H1 (cell line): ENCODE data around the gene RFX3. TPM values are rescaled to one million over a fixed set of nuclear protein-coding genes. Genes with fewer than 3 reads are reported as not detected.
A peak's percentile ranks its signal among the peaks of the same experiment; 100 is the strongest.

Source experiments
- CTCF ChIA-PET: fragments of 300-600 bp; sonication (Branson Sonifier 250); formaldehyde crosslinking; loops from one replicate; lab custom pipeline; 2021; ENCODE audit not compliant: partially characterized antibody; lab: Charles Lee
- POLR2A ChIA-PET: fragments of 300-600 bp; sonication (Branson Sonifier 250); formaldehyde crosslinking; loops from one replicate; lab custom pipeline; 2021; ENCODE audit warnings: inconsistent platforms; ENCODE audit not compliant: partially characterized antibody; lab: Charles Lee
- DNase-seq, 2 experiments: peaks; one replicate each; pipeline versions ENCODE4 v3.0.0 to v3.0.0-alpha.2; 2010 to 2022; ENCODE audit warnings: low spot score in 2 of 2, low read depth in 1 of 2, mixed read lengths in 1 of 2
- FAIRE-seq: peaks from 2 replicates; lab custom pipeline; 2011; peaks lifted over from hg19 to GRCh38; lab: Jason Lieb, UNC
- H2AFZ ChIP-seq: 2 replicates; pipeline ENCODE4 v1.8.1; 2012; ENCODE audit warnings: low read length, inconsistent platforms
- H2AK5ac ChIP-seq: 2 replicates; pipeline ENCODE4 v1.6.1; 2013; ENCODE audit warnings: low read depth, low read length
- H2BK120ac ChIP-seq: replicated peaks from 2 replicates; pipeline ENCODE3; 2013; ENCODE audit warnings: low read depth, low read length, inconsistent platforms
- H2BK12ac ChIP-seq: 2 replicates; pipeline ENCODE4 v1.6.1; 2013; ENCODE audit warnings: low read depth, low read length
- H2BK15ac ChIP-seq: 2 replicates; pipeline ENCODE4 v1.6.1; 2013; ENCODE audit warnings: low read length
- H2BK20ac ChIP-seq: 2 replicates; pipeline ENCODE4 v1.6.1; 2013; ENCODE audit warnings: low read length
- H2BK5ac ChIP-seq: 2 replicates; pipeline ENCODE4 v1.6.1; 2013; ENCODE audit warnings: low read depth, low read length
- H3K14ac ChIP-seq: 2 replicates; pipeline ENCODE4 v1.6.1; 2013; ENCODE audit warnings: inconsistent platforms; ENCODE audit not compliant: insufficient read length
- H3K18ac ChIP-seq: 2 replicates; pipeline ENCODE4 v1.6.1; 2013; ENCODE audit warnings: low read length; ENCODE audit errors: extremely low read depth
- H3K23ac ChIP-seq: 2 replicates; pipeline ENCODE4 v1.6.1; 2013; ENCODE audit warnings: inconsistent platforms; ENCODE audit not compliant: insufficient read length
- H3K23me2 ChIP-seq: 2 replicates; pipeline ENCODE4 v1.6.1; 2013; ENCODE audit warnings: low read depth, low read length
- H3K27ac ChIP-seq: 2 replicates; pipeline ENCODE4 v1.6.1; 2011; ENCODE audit warnings: low read depth, low read length, inconsistent platforms
- H3K27me3 ChIP-seq, 4 experiments: replicated peaks in 1 of 4; 1 replicate in 1 of 4; 2 replicates in 3 of 4; pipeline versions ENCODE4 v1.6.1 to v1.8.1; 2011 to 2013; ENCODE audit warnings: low read length in 3 of 4, mild to moderate bottlenecking in 3 of 4, inconsistent platforms in 2 of 4, mixed read lengths in 2 of 4, moderate library complexity in 1 of 4; ENCODE audit not compliant: control insufficient read depth in 3 of 4, insufficient read depth in 3 of 4; ENCODE audit errors: extremely low read depth in 1 of 4
- H3K36me3 ChIP-seq, 4 experiments: 2 replicates each; pipeline versions ENCODE4 v1.6.1 to v1.8.1; 2011 to 2013; ENCODE audit warnings: mild to moderate bottlenecking in 4 of 4, low read length in 3 of 4, moderate library complexity in 2 of 4, control low read depth in 1 of 4, inconsistent platforms in 1 of 4; ENCODE audit not compliant: insufficient read depth in 4 of 4, control insufficient read depth in 2 of 4
- H3K4ac ChIP-seq: replicated peaks from 2 replicates; pipeline ENCODE3; 2013; ENCODE audit warnings: low read length, low read depth, mixed read lengths, inconsistent platforms; ENCODE audit not compliant: insufficient read length
- H3K4me1 ChIP-seq, 4 experiments: replicated peaks in 1 of 4; 1 replicate in 1 of 4; 2 replicates in 3 of 4; pipeline versions ENCODE4 v1.6.1 to v1.8.1; 2011 to 2013; ENCODE audit warnings: low read length in 3 of 4, inconsistent platforms in 2 of 4, mixed read lengths in 1 of 4; ENCODE audit not compliant: insufficient read depth in 4 of 4, control insufficient read depth in 3 of 4
- H3K4me2 ChIP-seq, 2 experiments: 2 replicates each; pipeline versions ENCODE4 v1.6.1 to v1.8.1; 2011 to 2013; ENCODE audit warnings: low read depth in 2 of 2, low read length in 2 of 2, control low read depth in 1 of 2, inconsistent platforms in 1 of 2, mild to moderate bottlenecking in 1 of 2; ENCODE audit not compliant: insufficient read depth in 1 of 2
- H3K4me3 ChIP-seq, 4 experiments: fragments of 200-600, 300-600 bp in 1 of 4; sonication (generic), shearing (Covaris generic), sonication (Bioruptor Twin) in 1 of 4; 2 replicates each; pipeline versions ENCODE4 v1.5.1 to v1.8.1; 2011 to 2016; ENCODE audit warnings: low read length in 4 of 4, low read depth in 3 of 4, control low read depth in 2 of 4, inconsistent platforms in 2 of 4, mild to moderate bottlenecking in 2 of 4, mixed read lengths in 1 of 4, moderate library complexity in 1 of 4; ENCODE audit not compliant: insufficient read depth in 2 of 4; ENCODE audit errors: extremely low read depth in 1 of 4
- H3K56ac ChIP-seq: replicated peaks from 2 replicates; pipeline ENCODE3; 2013; ENCODE audit warnings: low read depth, mild to moderate bottlenecking, mixed read lengths, low read length, inconsistent platforms; ENCODE audit not compliant: insufficient read length
- H3K79me1 ChIP-seq: 2 replicates; pipeline ENCODE4 v1.6.1; 2013; ENCODE audit warnings: low read depth, low read length, control low read depth
- H3K79me2 ChIP-seq, 2 experiments: 2 replicates each; pipeline versions ENCODE4 v1.6.1 to v1.8.1; 2012 to 2013; ENCODE audit warnings: low read length in 2 of 2, mild to moderate bottlenecking in 2 of 2, inconsistent platforms in 1 of 2; ENCODE audit not compliant: insufficient read depth in 2 of 2, control insufficient read depth in 1 of 2
- H3K9ac ChIP-seq, 4 experiments: replicated peaks in 1 of 4; 1 replicate in 1 of 4; 2 replicates in 3 of 4; pipeline versions ENCODE4 v1.6.1 to v1.8.1; 2011 to 2013; ENCODE audit warnings: low read depth in 3 of 4, low read length in 3 of 4, control low read depth in 2 of 4, mild to moderate bottlenecking in 2 of 4, moderate library complexity in 2 of 4, inconsistent platforms in 1 of 4; ENCODE audit errors: extremely low read depth in 1 of 4
- H3K9me3 ChIP-seq, 2 experiments: 2 replicates each; pipeline versions ENCODE4 v1.6.1 to v1.8.1; 2012 to 2013; ENCODE audit warnings: mild to moderate bottlenecking in 2 of 2, moderate library complexity in 2 of 2, control low read depth in 1 of 2, inconsistent platforms in 1 of 2, low read depth in 1 of 2, low read length in 1 of 2, mixed read lengths in 1 of 2; ENCODE audit not compliant: insufficient read depth in 2 of 2
- H4K20me1 ChIP-seq, 2 experiments: replicated peaks in 1 of 2; 2 replicates each; pipeline versions ENCODE3 to v1.8.1; 2011 to 2013; ENCODE audit warnings: inconsistent platforms in 2 of 2, low read length in 2 of 2, mild to moderate bottlenecking in 1 of 2; ENCODE audit not compliant: insufficient read depth in 2 of 2, control insufficient read depth in 1 of 2
- H4K5ac ChIP-seq: 2 replicates; pipeline ENCODE4 v1.6.1; 2013; ENCODE audit warnings: low read length, low read depth, mixed read lengths, inconsistent platforms; ENCODE audit not compliant: insufficient read length
- H4K8ac ChIP-seq: 2 replicates; pipeline ENCODE4 v1.8.0; 2013; ENCODE audit warnings: mild to moderate bottlenecking, moderate library complexity, low read length, inconsistent platforms; ENCODE audit not compliant: insufficient read depth; ENCODE audit errors: extremely low read depth
- H4K91ac ChIP-seq: replicated peaks from 2 replicates; pipeline ENCODE3; 2013; ENCODE audit warnings: low read length, mixed read lengths, inconsistent platforms; ENCODE audit not compliant: insufficient read length
- ASH2L ChIP-seq: fragments of 200-600, 300-600 bp; sonication (generic); IDR thresholded peaks from one replicate; pipeline ENCODE4 v1.7.1; 2017; ENCODE audit warnings: low read length
- CTBP2 ChIP-seq: IDR thresholded peaks from 2 replicates; pipeline ENCODE4 v1.7.0; 2011; ENCODE audit warnings: borderline replicate concordance, mild to moderate bottlenecking, moderate library complexity, mixed read lengths, low read length; ENCODE audit not compliant: insufficient read depth, insufficient read length
- EGR1 ChIP-seq: IDR thresholded peaks from 2 replicates; pipeline ENCODE4 v1.6.1; 2011; ENCODE audit warnings: low read depth, low read length, borderline replicate concordance
- HDAC6 ChIP-seq: IDR thresholded peaks from one replicate; pipeline ENCODE4 v1.7.1; 2012; ENCODE audit warnings: low read depth, mild to moderate bottlenecking, inconsistent platforms, low read length, moderate library complexity
- KDM4A ChIP-seq: IDR thresholded peaks from one replicate; pipeline ENCODE4 v1.7.1; 2012; ENCODE audit warnings: low read depth, mild to moderate bottlenecking, moderate library complexity, low read length, inconsistent platforms; ENCODE audit not compliant: severe bottlenecking
- MAFK ChIP-seq: IDR thresholded peaks from 2 replicates; pipeline ENCODE4 v1.6.1; 2012; ENCODE audit warnings: low read depth, mild to moderate bottlenecking, improper control_type of control experiment, low read length
- POU5F1 ChIP-seq: IDR thresholded peaks from 2 replicates; pipeline ENCODE4 v1.6.1; 2011; ENCODE audit warnings: low read depth, mild to moderate bottlenecking, low read length, moderate library complexity
- RFX5 ChIP-seq: IDR thresholded peaks from 2 replicates; pipeline ENCODE4 v1.6.1; 2011; ENCODE audit warnings: low read depth, low read length, improper control_type of control experiment, borderline replicate concordance
- SIRT6 ChIP-seq: IDR thresholded peaks from one replicate; pipeline ENCODE4 v1.7.1; 2012; ENCODE audit warnings: low read length, inconsistent platforms
- SP4 ChIP-seq: IDR thresholded peaks from 2 replicates; pipeline ENCODE4 v1.6.1; 2012; ENCODE audit warnings: low read length, inconsistent platforms
- SRF ChIP-seq: IDR thresholded peaks from 2 replicates; pipeline ENCODE4 v1.6.1; 2011; ENCODE audit warnings: mild to moderate bottlenecking, low read depth, low read length, moderate library complexity
- SUZ12 ChIP-seq: fragments of 200-600 bp; sonication (generic); IDR thresholded peaks from 2 replicates; pipeline ENCODE4 v1.6.1; 2012; ENCODE audit warnings: mild to moderate bottlenecking, inconsistent platforms, low read length, moderate library complexity, mixed read lengths
- TAF1 ChIP-seq: IDR thresholded peaks from 2 replicates; pipeline ENCODE4 v1.6.1; 2011; ENCODE audit warnings: mild to moderate bottlenecking, low read depth, low read length
- TAF7 ChIP-seq: optimal IDR thresholded peaks from 2 replicates; pipeline ENCODE3; 2011; ENCODE audit warnings: low read depth, mild to moderate bottlenecking, inconsistent platforms, low read length, moderate library complexity, borderline replicate concordance
- YY1 ChIP-seq: IDR thresholded peaks from 2 replicates; pipeline ENCODE4 v1.6.1; 2011; ENCODE audit warnings: low read depth, mild to moderate bottlenecking, low read length
- WGBS, 2 experiments: shearing (Covaris generic) in 1 of 2; methylation state at CpG; one replicate each; pipeline versions ENCODE4 v1.1.6 to v1.1.7; 2013 to 2015; ENCODE audit warnings: low lambda C conversion rate in 2 of 2, mixed read lengths in 2 of 2, inconsistent platforms in 1 of 2, low coverage in 1 of 2, missing lambda C conversion rate in 1 of 2; ENCODE audit not compliant: insufficient replicate concordance in 2 of 2, insufficient coverage in 1 of 2, insufficient read length in 1 of 2; ENCODE audit errors: extremely low coverage in 1 of 2, missing lambda C conversion rate in 1 of 2; 5-methylcytosine and 5-hydroxymethylcytosine counted together
- polyA plus RNA-seq, 7 experiments: library from polyadenylated mRNA; depleted of rRNA in 3 of 7; stranded (reverse) in 5 of 7; unstranded in 2 of 7; fragments of >200 nt in 5 of 7; fragments of 200-250 nt in 2 of 7; gene quantifications; 1 replicate in 5 of 7; 2 replicates in 1 of 7; 4 replicates in 1 of 7; pipeline versions ENCODE4 v1.2.1 to v1.2.3, GENCODE V29; 2011 to 2013; ENCODE audit warnings: missing spikeins in 2 of 7, mixed read lengths in 2 of 7
- total RNA-seq: library from RNA; stranded (reverse); fragmentation: NEBNext Ultra II Directional; extraction: Animal tissue kit (Norgen Biotek cat#: 25700); gene quantifications from 2 replicates; pipeline ENCODE4 v1.2.1, GENCODE V29; 2021
- TF ChIP-seq, protein P1 (sequence below): IDR thresholded peaks from 2 replicates; pipeline ENCODE4 v1.6.1; 2012; ENCODE audit warnings: inconsistent platforms

The RFX3 gene
- total and polyA plus RNA-seq, 2 of the 8 experiments (the other 6 are each of a cell fraction or from before 2014, with no cell fraction given): 4.9 to 22.6 TPM

DNA sequence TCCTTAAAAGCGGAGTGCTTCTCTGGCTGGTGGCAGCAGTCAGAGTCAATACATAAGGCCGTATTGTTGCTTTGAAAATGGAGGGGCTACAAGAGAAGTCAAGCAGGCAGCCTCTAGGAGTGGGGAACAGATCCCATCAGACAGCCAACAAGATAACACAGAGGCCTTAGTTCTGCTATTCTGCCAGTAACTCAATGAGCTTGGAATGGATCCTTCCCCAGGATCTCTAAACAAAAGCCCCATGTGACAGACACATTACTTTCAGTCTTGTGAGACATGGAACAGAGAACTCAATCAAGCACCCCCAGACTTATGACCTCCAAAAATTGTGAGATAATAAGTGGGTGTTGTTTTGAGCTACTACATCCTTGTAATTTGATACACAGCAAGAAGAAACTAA, 158.6 kb downstream of the RFX3 start:
- Histone ChIP-seq H3K4me3 (no peak overlapping the region), H4K8ac (no peak overlapping the region), H3K79me1 (no peaks in the 10 kb centered on the region), H3K4me1 (peaks cover 0 to 6% (median 3%) of the 10 kb centered on the region in 4 experiments; a peak in 2 of 7 replicates), H4K91ac (no peak overlapping the region), H4K20me1 (no peaks in the 10 kb centered on the region), H3K14ac (no peak overlapping the region), H3K18ac (no peak overlapping the region), H3K9me3 (no peaks in the 10 kb centered on the region), H3K4ac (no peak overlapping the region), H3K36me3 (no peaks in the 10 kb centered on the region), H3K23me2 (no peaks in the 10 kb centered on the region), H2BK15ac (no peak overlapping the region), H4K5ac (no peak overlapping the region), H3K56ac (no peak overlapping the region), H3K79me2 (no peaks in the 10 kb centered on the region), H3K27ac (no peak overlapping the region), H2BK120ac (peak overlapping the region; percentile 60), H3K27me3 (no peaks in the 10 kb centered on the region), H2BK5ac (no peak overlapping the region), H2AK5ac (no peak overlapping the region), H2BK12ac (no peak overlapping the region), H3K23ac (no peak overlapping the region), H3K9ac (no peak overlapping the region; a peak in 1 of 7 replicates), H2AFZ (peak overlapping the region; percentile 1; the same call in 1 of the 2 replicates), H3K4me2 (no peak overlapping the region), H2BK20ac (no peak overlapping the region)
- CTCF ChIA-PET: interaction anchor here (0.7 kb wide), 1 partner anchor 74 kb away, joined by 3 read pairs; no protein-coding TSS in a partner anchor
- 89% methylated on average over 2 of the region's 2 CpGs; no CpG with 5 or more reads in 1 of the 2 experiments for WGBS, 2 experiments
- DNase-seq: no peak
- FAIRE-seq: no peak
- POLR2A ChIA-PET: no interaction called here
- TF ChIP-seq, protein P1, sequence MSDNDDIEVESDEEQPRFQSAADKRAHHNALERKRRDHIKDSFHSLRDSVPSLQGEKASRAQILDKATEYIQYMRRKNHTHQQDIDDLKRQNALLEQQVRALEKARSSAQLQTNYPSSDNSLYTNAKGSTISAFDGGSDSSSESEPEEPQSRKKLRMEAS: no peak
- TF ChIP-seq CTBP2 (no peak), POU5F1 (no peak), SRF (no peak), SP4 (no peak), ASH2L (no peak), MAFK (no peak), YY1 (no peak), KDM4A (no peak), HDAC6 (no peak), TAF7 (no peak), SIRT6 (no peak), RFX5 (no peak), EGR1 (no peak), TAF1 (no peak), SUZ12 (no peak)
